Measurements from ENCODE around the gene C11orf98.
"Not testable (repeated sequence)": the region's sequence is repeated elsewhere in the genome, so short reads cannot be mapped to it uniquely, and the experiment has no call there.

C11orf98 gene

DNA sequence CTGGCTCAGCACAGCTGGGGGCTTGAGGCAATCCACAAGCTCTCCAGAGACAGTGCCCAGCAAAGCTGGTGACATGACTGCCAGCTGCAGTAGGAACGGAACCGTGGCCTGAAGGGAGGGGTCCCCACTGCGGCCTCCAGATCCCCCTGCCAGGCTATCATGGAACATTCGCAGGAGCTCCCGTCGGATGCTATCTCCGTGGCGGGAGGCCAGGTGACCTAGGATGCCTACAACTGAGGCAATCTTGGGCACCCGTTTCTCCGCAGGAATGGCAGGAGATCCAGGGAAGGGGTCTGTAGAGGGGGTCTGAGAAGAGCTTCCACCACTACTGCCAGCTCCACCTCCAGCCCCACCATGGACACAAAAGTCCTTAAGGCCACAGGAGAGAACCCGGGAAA, 16.0 kb downstream of the C11orf98 start:
- DNase-seq, result no peak

DNA sequence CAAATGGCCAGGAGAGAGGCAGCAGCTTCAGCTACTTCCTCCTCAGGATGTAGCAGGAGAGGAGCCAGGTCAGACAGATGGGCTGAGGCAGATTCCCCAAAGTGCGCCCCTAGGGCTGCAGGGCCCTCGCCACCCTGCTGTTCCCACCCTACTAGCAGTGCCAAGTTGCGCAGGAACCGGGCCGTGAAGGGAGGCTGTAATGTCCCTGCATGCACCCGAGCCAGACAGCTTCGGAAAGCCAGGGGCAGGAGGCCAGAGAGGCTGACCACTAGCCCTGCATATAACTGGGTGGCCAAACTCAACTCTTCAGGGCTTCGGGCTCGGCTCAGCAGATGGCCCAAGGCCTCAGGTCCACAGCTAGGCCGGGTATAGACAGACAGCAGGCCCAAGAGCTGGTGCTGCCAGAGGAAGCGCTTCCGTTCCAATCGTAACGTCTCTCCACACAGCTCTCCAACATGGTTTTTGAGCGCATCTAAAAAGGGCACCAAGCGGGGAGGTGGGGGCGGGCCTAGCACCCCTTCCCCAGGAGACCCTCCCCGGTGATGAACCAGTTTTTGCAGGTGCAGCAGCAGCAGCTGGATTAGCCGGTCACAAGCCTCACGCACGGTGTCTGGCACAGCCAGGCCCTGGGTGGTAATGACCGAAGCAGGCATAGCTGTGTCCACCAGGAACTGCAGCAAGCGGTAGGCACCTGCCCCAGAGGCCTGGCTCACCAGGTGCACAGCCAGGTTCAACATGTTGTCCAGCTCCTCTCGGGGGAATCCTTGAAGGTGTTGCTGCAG, 16.6 kb downstream of the C11orf98 start:
- no peak for DNase-seq

DNA sequence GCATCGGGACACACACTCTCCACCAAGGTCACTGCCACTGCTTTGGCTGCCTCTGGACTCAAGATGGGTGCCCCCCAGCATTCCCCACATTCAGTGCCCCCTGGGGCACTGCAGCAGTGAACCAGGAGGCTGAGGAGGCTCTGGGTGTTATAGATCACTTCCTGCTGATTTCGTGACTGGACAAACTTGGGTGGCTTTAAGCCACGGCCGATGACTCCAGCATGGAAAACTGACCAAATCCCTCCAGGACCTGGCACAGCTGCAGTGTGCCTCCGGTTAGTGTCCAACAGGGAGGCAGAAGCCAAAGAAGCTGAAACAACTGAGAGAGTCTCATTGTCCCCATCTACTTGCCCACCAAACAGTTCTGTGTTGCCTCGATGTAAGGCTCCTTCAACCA, 17.4 kb downstream of the C11orf98 start:
- no peak for DNase-seq

DNA sequence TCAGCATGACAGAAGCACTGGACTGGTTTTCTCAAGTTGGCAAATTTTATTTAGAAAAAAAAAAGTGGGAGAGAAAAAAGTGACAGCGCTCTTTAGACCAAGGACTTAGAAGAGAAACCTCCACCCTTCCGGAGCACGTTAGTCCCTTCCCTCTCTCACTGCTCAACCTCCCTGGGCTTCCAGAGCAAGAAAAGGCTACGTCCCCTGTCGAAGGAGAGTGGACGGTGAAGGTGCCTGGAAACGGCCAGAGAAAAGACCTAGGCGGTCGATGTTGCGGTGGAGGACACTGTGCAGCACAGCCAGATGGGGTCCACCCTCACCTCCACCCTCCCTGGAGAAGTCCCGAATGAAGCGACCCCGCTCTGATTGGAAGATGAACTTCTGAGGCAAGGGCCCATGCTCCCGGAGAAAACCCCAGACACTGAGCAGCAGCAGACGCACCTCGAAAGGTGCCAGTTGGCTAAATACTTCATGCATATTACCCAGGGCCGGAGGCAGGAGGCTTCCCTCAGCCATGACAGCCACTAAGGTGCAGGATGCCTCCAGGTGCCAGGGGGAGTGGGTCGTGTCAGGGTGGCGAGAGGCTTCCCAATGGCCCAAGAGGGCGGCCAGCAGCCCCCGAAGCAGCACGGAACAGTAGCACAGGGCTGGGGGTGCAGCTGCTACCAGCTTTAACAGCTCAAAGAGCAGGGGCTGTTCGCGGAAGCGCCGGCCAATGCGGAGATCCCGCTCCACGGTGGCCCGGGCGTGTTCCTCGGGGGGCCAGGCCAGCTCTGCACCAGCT, 18.0 kb downstream of the C11orf98 start:
- no peak for DNase-seq

DNA sequence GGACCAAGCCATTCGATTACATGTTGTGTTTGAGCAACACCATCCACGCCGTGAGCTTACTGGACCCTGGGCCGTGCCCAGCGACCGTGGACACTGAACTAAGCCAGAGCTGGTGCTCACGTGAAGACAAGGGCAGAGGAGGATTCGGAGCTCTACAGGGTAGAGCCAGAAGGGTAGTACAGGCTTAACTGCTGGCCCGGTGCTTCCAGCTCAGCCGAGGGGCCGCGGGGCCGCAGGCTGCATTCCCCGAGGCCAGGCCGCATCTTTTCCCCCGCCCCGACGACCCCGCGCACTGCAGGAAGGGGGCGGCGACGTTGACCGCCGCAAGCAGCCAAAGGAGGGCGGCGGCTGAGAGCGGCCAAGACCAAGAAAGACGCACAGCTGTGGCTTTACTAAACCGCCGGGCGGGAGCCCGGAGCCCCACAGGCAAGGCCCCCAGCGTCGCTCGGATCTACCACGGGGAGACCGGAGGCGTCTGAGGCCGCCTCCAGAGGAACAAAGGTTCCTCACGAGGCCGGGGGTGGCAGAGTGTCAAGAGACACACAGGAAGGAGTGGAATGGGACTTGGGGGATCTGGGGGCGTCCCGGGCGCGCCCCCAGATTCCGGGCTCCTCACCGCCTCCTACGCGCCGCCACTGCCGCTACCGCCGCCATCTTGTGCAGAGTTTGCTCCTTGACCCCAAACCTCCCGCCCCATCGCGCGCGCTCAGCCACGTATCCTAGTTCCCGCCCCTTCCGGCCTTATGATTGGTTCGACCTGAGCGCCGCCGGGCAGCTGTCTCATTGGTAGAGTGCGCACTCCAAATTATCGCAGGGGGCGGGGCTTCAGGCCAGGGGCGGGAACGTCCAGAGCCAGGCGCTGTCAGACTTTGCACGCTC, 18.8 kb downstream of the C11orf98 start, which contains the start of gene GANAB:
TSS of gene GANAB (minus strand) at position 668 of the 879 bp plus-strand sequence. CDS start at position 654, 14 bp downstream.
- peak; percentile 98 to 99 for DNase-seq

DNA sequence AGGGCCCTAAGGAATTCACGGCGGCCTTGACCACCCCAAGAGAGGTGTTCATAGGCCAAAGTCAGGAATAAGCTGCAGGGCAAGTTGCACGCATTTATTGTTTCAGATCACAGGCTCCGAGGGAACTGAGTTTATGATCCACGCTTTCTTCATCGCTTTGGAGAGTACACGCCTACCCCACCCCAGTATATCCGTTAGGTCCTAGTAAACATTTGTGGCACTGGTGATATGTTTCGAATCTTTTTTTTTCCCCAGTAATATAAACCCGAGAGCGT, 19.4 kb downstream of the C11orf98 start:
- no peak for DNase-seq

DNA sequence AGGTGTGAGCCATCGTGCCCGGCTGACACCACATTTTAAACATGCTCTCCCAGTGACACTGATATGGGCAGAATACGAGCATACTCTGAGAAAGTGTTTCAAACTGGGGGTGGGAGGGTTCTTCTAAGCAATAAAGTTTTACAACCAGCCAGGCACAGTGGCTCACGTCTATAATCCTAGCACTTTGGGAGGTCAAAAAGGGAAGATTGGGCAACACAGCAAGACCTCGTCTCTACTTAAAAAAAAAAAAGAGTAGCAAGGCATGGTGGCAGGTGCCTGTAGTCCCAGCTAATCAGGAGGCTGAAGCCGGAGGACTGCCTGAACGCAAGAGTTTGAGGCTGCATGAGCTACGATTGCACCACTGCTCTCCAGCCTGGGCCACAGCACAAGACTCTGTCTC, 20.8 kb downstream of the C11orf98 start:
- DNase-seq, result no peak

DNA sequence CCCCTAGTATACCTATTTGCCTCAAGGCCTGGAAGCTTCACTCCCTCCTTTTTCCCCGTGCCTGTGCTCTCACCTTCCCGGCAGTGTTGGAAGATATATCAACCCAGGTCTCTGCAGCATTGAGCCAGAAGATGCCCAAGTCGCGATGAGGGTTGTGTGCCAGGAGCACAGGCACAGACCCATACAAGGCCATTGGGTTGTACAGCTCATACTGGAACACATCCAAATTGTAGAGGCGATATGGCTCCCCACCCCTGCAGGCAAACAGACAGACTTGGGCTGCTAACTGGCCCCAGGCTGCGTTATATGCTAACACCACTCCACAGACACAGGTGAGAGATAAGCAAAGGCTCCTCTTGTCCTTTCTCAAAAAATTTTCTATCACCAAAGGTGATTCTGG, 32.5 kb downstream of the C11orf98 start:
- no peak for DNase-seq

DNA sequence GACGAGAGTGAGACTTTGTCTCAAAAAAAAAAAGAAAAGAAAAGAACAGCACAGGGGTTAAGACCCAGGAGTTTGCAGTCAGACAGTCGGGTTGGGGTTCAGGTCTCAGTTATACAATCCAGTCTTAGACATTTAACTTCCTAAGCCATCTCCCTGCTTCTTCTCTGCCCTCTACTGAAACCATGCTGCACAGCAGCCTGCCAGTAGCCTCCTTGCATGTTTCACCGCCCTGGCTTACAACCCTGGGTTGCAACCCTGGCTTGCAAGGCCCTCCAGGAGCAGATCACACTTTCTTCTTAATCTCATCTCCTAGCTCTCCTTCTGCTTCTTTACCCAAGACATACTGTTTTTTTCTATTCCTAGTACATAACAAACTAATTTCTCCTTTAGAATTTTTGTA, 37.3 kb downstream of the C11orf98 start:
- peak; percentile 20 to 29 for DNase-seq

DNA sequence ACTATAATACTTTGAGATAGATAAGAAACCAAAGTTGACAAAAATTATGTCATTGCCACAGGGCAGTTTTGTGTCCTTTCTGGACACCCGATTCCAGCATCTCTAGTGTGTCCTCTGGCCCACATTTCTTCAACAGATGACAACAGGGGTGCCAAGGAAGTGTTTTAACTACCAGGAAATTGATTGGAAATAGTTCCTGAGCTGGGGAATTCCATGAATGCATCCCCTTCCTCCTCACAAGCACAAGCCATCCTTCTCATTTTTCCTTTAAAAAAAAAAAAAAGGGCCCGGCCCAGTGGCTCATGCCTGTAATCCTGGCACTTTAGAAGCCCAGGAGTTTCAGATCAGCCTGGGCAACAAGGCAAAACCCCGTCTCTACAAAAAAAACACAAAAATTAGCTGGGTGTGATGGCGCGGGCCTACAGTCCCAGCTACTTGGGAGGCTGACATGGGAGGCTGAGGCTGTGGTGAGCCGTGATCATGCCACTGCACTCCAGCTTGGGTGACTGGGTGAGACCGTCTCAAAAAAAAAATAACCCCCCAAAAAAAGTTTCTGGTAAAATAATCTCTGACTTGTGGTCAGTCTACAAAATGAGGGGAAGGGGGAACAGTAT, 42.4 kb downstream of the C11orf98 start:
- no peak for DNase-seq

DNA sequence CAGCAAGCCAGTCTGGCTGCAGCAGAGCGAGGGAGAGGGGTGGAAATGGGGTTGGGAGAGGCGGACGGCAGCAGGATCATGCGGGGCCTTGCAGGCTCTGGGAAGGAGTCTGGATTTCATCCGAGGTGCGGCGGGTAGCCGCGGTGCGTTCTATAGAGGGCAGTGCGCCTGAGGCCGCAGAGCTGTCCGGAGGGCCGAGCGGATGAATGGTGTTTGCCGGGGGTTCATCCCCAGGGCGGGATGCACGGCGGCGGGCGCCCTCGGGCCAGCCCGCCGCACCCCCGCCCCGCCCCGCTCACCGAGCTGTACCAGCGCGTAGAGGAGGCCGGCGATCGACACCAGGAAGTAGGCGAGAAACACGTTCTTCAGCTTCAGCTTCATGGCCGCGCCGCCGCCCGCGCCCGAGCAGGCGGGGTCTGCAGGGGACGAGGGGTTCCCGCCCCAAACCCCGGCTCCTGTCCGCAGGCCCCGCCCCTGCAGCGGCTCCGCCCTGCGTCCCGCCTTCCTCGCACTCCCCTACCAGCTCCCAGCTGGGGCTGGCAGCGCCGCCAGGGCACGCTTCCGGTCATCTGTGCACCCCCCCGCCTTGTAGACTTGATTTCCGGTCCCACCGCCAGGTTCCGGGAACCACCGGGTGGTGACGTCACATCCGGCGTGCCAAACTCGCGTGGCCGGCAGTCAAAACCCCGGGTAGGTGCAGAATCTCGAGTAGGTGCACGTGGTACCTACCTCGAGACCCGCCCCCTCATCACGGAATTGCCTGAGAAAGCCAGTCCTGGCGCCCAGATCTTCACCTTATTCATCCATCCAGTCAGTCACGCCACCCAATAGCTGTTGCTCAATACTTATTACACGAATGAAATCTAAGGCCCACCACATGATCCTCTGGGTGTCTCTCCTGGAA, 43.2 kb downstream of the C11orf98 start, which contains the start of gene B3GAT3:
TSS of gene B3GAT3 (minus strand) at position 420 of the 904 bp plus-strand sequence. CDS start at position 381, 39 bp downstream.
- DNase-seq, result peak; percentile 99

DNA sequence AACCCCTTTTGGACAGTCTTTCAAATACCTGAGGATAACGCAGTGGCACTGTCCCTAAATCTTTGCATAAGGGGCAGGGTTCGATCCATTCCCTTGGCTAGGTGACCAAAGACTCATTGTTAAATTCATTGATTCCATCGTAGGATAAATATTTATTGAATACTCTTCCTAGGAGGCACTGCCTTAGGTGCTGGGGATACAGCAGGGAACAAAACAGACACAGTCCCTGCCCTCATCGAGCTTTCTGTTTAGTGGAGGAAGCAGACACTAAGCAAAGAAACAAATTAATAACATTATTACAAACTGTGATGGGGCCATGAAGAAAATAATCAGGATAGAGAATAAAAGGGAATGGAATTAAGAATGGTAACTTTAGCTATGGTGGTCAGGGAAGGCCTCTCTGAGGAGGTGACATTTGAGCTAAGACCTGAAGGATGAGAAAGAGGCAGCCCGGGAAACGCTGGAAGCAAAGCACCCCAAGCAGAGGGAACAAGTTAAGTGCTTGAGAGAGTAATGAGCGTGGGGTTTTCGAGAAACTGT, 43.9 kb downstream of the C11orf98 start:
- no peak for DNase-seq

DNA sequence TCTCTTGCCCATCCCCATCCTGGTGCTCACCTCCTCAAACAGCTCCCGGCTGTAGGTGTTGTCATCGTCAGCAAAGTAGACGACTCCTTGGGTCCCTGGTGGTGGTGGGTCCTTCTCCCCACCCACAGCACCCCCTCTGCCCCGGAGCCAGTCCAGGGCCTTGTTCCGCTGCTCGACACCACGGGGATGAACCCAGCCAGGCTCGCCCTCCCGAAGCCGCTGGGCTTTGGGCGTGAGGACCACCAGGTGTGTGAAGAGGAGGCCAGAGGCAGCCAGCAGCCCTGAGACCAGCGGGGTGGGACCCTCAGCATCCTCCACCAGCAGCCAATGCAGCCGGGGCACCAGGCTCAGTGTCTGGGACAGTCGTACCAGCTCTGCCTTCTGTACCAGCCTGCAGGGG, 48.1 kb downstream of the C11orf98 start:
- not testable (repeated sequence) for DNase-seq

DNA sequence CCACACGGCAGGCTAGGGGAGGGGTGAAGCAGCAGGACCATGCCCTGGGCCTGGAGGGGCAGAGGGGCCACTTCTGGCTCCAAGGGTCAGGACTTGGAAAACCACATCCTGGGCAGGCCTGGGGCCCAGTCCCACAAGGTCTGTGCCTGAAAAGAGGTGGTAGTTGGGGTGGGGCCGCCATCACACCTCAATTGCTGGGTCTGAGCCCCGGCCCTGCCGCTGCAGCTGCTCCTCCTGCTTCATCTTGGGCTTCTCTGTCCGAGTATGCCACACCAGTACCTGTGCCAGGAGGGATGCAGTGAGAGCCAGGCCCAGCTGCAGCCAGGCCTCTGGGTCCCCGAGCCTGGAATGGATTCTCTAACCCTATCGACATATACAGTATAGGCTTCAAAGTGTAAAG, 49.5 kb downstream of the C11orf98 start:
- no peak for DNase-seq

DNA sequence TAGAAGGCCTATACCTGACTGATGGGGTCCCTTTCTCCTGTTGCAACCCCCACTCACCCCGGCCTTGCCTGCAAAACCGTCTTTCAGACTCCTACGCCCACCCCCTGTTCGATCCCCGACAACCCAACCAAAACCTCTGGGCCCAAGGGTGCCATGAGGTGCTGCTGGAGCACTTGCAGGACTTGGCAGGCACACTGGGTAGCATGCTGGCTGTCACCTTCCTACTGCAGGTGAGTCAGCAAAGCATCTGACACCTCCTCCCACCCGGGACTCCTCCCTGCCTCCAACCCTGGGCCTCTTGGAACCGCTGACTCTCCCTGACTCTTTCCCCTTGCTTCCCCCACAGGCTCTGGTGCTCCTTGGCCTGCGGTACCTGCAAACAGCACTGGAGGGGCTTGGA, 50.7 kb downstream of the C11orf98 start:
- no peak for DNase-seq

DNA sequence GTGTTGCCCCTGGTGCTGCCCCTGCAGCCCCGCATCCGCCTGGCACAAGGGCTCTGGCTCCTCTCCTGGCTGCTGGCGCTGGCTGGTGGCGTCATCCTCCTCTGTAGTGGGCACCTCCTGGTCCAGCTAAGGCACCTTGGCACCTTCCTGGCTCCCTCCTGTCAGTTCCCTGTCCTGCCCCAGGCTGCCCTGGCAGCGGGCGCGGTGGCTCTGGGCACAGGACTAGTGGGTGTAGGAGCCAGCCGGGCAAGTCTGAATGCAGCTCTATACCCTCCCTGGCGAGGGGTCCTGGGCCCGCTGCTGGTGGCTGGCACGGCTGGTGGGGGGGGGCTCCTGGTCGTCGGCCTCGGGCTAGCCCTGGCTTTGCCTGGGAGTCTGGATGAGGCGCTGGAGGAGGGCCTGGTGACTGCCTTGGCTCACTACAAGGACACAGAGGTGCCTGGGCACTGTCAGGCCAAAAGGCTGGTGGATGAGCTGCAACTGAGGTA, 51.7 kb downstream of the C11orf98 start:
- DNase-seq, result no peak
